ENCODE measurements around the gene CARF. TPM values are rescaled to one million over a fixed set of nuclear protein-coding genes. Genes with fewer than 3 reads are reported as not detected.

Gene CARF
- total RNA-seq, 1 donor from 2014 or later, result 13.1 TPM

- Mint-ChIP-seq H3K36me3 (ENCODE audit: insufficient read depth) (peaks cover 2% of the 10 kb centered on the region), H3K4me1 (ENCODE audit: low read depth) (peaks cover 17% of the 10 kb centered on the region), H3K9me3 (ENCODE audit: low read depth) (no peaks in the 10 kb centered on the region), H3K27ac (no peak overlapping the region), H3K27me3 (no peaks in the 10 kb centered on the region), H3K4me3 (ENCODE audit: low read depth) (no peak overlapping the region)
- TF ChIP-seq CTCF (IDR thresholded peaks at IDR 0.05; ENCODE audit: unreplicated experiment), result no peak
- DNase-seq (ENCODE audit: low spot score, unreplicated experiment), result no peak
Observed at GRCh38 chr2:203021991-203022390, 109.9 kb downstream of the CARF start.

- Mint-ChIP-seq H3K27ac (no peak overlapping the region), H3K4me3 (ENCODE audit: low read depth) (no peak overlapping the region), H3K27me3 (no peaks in the 10 kb centered on the region), H3K4me1 (ENCODE audit: low read depth) (peaks cover 16% of the 10 kb centered on the region), H3K9me3 (ENCODE audit: low read depth) (no peaks in the 10 kb centered on the region), H3K36me3 (ENCODE audit: insufficient read depth) (peaks cover 2% of the 10 kb centered on the region)
- TF ChIP-seq CTCF (IDR thresholded peaks at IDR 0.05; ENCODE audit: unreplicated experiment), result no peak
- DNase-seq (ENCODE audit: low spot score, unreplicated experiment), result no peak
Observed at GRCh38 chr2:203022751-203023150, 110.7 kb downstream of the CARF start.

- Mint-ChIP-seq H3K4me1 (ENCODE audit: low read depth) (no peaks in the 10 kb centered on the region), H3K4me3 (ENCODE audit: low read depth) (no peak overlapping the region), H3K27me3 (no peaks in the 10 kb centered on the region), H3K27ac (no peak overlapping the region), H3K36me3 (ENCODE audit: insufficient read depth) (peaks cover 2% of the 10 kb centered on the region), H3K9me3 (ENCODE audit: low read depth) (no peaks in the 10 kb centered on the region)
- DNase-seq (ENCODE audit: low spot score, unreplicated experiment), result no peak
- no peak for TF ChIP-seq CTCF (IDR thresholded peaks at IDR 0.05; ENCODE audit: unreplicated experiment)
Observed at GRCh38 chr2:203025592-203025991, 113.5 kb downstream of the CARF start.

- Mint-ChIP-seq H3K27me3 (no peaks in the 10 kb centered on the region), H3K27ac (no peak overlapping the region), H3K36me3 (ENCODE audit: insufficient read depth) (peaks cover 6% of the 10 kb centered on the region), H3K4me1 (ENCODE audit: low read depth) (no peaks in the 10 kb centered on the region), H3K9me3 (ENCODE audit: low read depth) (peaks cover 8% of the 10 kb centered on the region), H3K4me3 (ENCODE audit: low read depth) (no peak overlapping the region)
- TF ChIP-seq CTCF (IDR thresholded peaks at IDR 0.05; ENCODE audit: unreplicated experiment), result no peak
- no peak for DNase-seq (ENCODE audit: low spot score, unreplicated experiment)
Observed at GRCh38 chr2:203030545-203030944, 118.5 kb downstream of the CARF start.

- no peak overlapping the region for H3K27ac Mint-ChIP-seq
- DNase-seq (ENCODE audit: low spot score, unreplicated experiment), result no peak
- H3K4me3 Mint-ChIP-seq (ENCODE audit: low read depth), result no peak overlapping the region
- TF ChIP-seq CTCF (IDR thresholded peaks at IDR 0.05; ENCODE audit: unreplicated experiment), result no peak
- peaks cover 6% of the 10 kb centered on the region for H3K36me3 Mint-ChIP-seq (ENCODE audit: insufficient read depth)
- H3K4me1 Mint-ChIP-seq (ENCODE audit: low read depth), result no peaks in the 10 kb centered on the region
- H3K27me3 Mint-ChIP-seq, result no peaks in the 10 kb centered on the region
- H3K9me3 Mint-ChIP-seq (ENCODE audit: low read depth), result peaks cover 8% of the 10 kb centered on the region
Observed at GRCh38 chr2:203030991-203031390, 118.9 kb downstream of the CARF start.
